HG02678 (cell line): ENCODE results near the gene CADPS2.

Source experiments
- ATAC-seq: cut with Tn5 transposase; IDR thresholded peaks from one replicate; pipeline ENCODE4 v1.9.1; 2021; ENCODE audit warnings: mild to moderate bottlenecking, moderate library complexity; ENCODE audit not compliant: unreplicated experiment

Gene CADPS2

GRCh38 chr7:122886357-122887081 lies at the start of gene CADPS2:
Gene CADPS2, minus strand, starts transcription at chr7:122886460. Its CDS starts 123 bp downstream, at chr7:122886337.
- peak; percentile 76 for ATAC-seq

DNA sequence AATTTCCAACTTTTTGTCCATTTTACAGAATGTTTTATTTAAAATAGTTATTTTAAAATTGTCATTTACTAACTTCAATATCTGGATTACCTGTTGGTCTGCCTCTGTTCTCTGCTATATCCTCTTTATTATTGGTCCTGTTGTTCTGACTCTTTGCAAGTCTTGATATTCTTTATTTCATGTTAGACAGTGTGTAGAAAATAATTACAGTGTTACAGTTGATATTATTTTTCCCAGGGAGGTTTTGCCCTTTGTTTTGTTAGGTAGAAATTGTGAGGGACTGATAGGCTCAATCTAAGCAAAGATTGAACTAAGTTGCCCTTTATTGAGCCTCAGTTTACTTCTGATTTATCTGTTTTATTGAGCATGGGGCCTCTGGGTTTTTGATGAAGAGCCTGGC lies 49.4 kb upstream of the CADPS2 start:
- ATAC-seq: no peak

DNA sequence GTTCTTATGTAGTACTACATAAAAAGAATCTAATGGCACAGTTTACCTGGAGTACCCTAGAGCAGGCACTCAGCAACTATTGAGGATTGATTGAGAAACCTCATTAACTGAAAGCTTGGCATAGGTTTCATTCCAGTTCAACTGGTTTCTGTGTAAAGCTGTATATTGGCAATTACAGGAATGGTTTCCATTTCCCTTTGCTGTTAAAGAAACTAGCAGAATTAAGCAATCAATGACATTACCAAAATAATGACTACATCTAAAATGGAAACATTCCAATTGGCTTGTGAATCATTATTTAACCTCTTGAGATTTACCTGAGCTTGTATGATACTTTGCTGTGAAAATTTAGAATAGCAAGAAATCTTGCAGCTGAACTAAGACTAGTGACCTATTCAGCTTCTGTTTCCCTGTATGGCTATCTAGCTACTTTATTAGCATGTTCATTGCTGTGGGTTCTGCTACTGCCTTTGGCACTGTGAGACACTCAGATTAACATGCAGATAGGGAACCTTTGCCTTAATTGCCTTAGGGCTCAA lies 33.5 kb upstream of the CADPS2 start:
- ATAC-seq: no peak

- ATAC-seq: no peak
Measured at GRCh38 chr7:122914812-122915211, 28.6 kb upstream of the CADPS2 start.

- ATAC-seq: no peak
Measured at GRCh38 chr7:122913608-122914007, 27.3 kb upstream of the CADPS2 start.

DNA sequence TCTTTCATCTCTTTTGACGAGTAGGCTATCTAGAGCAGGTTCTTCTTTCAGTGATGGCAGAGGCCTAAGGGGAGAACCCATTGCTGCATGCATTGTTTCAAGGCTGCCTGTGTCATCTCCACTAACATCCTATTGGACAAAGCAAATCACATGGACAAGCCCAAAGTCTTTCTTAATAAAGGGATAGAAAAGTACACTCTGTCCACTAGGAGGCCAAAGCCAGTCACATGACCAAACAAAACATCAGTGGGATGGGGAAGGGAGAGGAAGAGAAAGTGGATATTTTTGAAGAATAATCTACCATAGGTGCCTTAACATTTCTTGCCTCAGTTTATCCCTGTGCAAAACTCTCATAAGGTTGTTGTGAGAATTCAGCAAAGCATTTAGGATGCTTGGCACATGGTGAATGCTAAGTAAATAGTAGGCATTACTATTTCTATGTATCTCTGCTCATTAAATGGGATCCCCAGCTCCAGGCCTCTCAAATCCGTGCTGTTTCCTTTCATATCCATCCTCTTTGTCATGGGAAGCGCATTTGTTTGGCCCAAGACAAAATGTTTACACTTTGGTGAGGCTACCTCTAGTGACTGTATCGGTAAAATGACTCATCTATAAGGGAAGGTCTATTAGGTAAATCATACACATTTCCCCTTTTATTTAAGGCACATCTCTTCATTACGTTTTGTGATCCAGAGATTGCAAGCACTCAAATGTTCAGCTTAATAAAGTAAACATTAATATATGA lies 16.7 kb upstream of the CADPS2 start:
- ATAC-seq: no peak

- no peak for ATAC-seq
Measured at GRCh38 chr7:122901250-122901649, 15.0 kb upstream of the CADPS2 start.

GRCh38 chr7:122896509-122896908 lies 10.2 kb upstream of the CADPS2 start:
- no peak for ATAC-seq

DNA sequence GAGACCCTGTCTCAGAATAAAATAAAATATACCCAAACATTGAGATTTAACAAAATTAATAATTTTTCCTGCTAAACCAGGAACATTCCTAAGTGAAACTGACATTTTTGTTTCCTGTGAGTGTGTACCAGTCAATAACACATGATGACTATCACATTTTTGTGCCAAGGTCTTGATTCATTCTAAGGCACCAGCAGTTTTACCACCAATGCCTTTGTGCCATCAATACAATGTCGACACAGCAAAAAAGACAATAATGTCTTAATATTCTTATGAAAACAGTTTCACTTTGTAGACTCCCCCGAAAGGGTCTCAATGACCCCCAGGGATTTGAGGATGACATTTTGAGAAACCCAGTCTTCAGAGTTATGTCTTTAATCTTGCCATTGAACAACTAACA lies 7.2 kb upstream of the CADPS2 start:
- no peak for ATAC-seq

GRCh38 chr7:122889116-122889515 lies 2.9 kb upstream of the CADPS2 start:
- ATAC-seq: no peak

DNA sequence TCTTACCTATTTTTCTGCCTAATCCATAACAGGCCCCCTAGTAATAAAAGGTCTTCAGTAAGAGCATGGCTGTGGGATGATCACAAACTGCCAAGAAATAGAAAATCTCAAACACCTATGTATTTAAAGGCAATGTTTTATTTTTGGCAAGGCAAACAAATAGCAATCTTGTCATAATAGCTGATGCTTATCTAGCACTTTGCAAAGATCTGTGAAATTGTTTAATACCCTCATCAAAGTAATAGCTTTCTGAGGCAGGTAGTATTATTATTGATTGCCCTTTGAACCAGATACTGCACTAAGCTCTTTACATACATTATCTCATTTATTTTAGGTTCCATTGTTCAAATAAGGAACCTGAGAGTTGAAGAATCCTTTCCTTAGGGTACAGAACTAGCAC lies 1.6 kb upstream of the CADPS2 start:
- ATAC-seq: no peak

- no peak for ATAC-seq
Measured at GRCh38 chr7:122887198-122887597, 938 bp upstream of the CADPS2 start.

GRCh38 chr7:122885583-122886356 lies 490 bp downstream of the CADPS2 start:
- ATAC-seq: peak; percentile 33

DNA sequence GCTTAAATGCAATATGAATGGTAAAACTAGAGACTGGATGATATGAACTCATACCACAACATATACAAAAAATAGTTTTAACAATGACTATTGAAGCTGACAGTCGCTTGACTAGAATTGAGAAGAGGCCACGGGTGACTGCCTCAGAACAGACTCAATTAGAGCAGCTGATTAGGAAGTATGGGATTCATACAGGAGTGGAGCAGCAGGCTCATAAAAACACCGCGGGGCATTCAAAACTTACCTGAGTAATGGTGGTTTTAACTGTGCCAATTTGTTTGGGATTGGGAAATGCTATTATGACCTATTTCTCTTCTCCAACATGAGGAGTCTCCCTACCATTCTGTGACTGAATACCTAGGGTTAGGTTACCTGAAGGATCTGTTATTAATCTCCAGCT lies 2.1 kb downstream of the CADPS2 start:
- ATAC-seq: no peak

DNA sequence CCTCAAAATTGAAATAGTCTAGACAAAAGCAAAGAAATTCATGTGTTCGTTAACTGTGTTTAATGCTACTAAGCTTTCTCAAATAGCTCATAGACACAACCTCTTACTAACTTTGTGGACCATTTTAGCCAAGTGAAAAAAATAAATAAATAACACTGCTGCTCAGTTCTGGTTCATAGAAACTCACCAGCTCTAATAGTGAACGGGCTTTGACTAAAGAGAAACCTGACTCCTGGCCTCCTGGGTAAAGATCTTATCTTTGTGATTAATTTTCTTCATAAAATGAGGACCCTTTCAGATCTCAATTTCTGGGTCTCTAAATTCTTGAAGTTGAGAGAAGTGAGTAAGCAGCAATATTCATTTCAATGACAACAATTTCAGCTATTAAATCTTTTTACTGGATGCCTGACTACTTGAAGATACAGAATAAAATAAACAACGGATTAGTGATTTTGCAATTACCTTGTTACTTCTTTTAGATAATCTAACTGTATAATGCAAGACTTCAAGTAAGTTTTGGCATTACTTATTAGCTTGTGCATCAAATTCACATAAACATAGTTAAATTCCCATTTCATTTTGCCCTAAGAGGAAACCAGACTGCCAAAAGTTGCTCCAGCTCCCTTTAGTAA lies 3.1 kb downstream of the CADPS2 start:
- ATAC-seq: no peak

- ATAC-seq: no peak
Measured at GRCh38 chr7:122881324-122881723, 4.9 kb downstream of the CADPS2 start.

DNA sequence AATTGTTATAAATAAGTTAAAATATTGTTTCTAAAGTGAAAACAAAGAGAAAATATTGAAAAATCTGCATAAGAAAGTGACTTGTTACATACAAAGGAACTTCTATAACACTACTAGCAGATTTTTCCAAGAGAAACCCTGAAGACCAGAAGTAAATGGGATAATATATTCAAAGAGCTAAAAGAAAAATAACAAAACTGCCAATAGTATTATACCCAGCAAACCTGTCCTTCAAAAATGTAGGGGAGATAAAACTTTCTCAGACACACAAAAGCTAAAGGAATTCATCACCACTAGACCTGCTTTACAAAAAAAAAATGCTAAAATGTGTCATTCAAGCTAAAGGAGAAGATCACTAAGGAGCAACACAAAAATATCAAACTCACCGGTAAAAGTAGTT lies 17.0 kb downstream of the CADPS2 start:
- ATAC-seq: no peak

- no peak for ATAC-seq
Measured at GRCh38 chr7:122867471-122867980, 18.7 kb downstream of the CADPS2 start.

GRCh38 chr7:122864838-122865237 lies 21.4 kb downstream of the CADPS2 start:
- ATAC-seq: no peak

DNA sequence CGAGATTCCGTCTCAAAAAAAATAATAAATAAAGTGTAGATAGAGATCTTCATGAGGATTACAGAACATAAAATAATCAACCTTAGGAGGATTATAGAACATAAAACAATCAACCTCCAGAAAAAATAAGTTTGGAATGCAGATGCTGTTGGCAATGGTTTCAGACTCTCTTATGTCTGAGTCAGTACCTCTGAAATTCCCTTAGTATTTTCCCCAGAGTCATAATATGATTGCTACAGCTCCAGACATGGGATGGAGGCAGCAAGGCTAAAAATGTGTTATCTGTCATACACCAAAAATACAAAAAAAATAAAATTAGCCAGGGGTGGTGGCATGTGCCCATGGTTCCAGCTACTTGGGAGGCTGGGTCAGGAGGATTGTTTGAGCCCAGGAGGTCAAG lies 22.2 kb downstream of the CADPS2 start:
- no peak for ATAC-seq

- no peak for ATAC-seq
Measured at GRCh38 chr7:122858320-122858719, 27.9 kb downstream of the CADPS2 start.
